Vagina (tissue), 2 donors: ENCODE measurements around the gene PHF24. TPM values are rescaled to one million over a fixed set of nuclear protein-coding genes. Genes with fewer than 3 reads are reported as not detected.
"Not testable (repeated sequence)": the region's sequence is repeated elsewhere in the genome, so short reads cannot be mapped to it uniquely, and the experiment has no call there.

Experiments
- DNase-seq, 2 donors: peaks; one replicate each; pipeline ENCODE4 v3.0.0-alpha.2; 2017; ENCODE audit errors: extremely low spot score in 2 of 2
- H3K27ac ChIP-seq: fragments of 200-600 bp; sonication (generic); one replicate; pipeline ENCODE4 v1.5.1; 2019
- H3K27me3 ChIP-seq: fragments of 200-600 bp; sonication (generic); one replicate; pipeline ENCODE4 v1.5.1; 2019
- H3K36me3 ChIP-seq, 2 donors: fragments of 200-600 bp; sonication (generic); one replicate each; pipeline ENCODE4 v1.5.1; 2017 to 2019
- H3K4me1 ChIP-seq: fragments of 200-600 bp; sonication (generic); one replicate; pipeline ENCODE4 v1.5.1; 2019
- H3K4me3 ChIP-seq, 2 donors: fragments of 200-600 bp; sonication (generic); 1 replicate in 1 of 2; 2 replicates in 1 of 2; pipeline ENCODE4 v1.5.1; 2016 to 2019
- H3K9me3 ChIP-seq: fragments of 200-600 bp; sonication (generic); one replicate; pipeline ENCODE4 v1.5.1; 2019
- POLR2A ChIP-seq, 2 donors: fragments of 450-650 bp; IDR thresholded peaks; one replicate each; pipeline ENCODE4 v1.6.1; 2017; ENCODE audit warnings: antibody characterized with exemption in 2 of 2, mild to moderate bottlenecking in 2 of 2, moderate library complexity in 2 of 2
- POLR2AphosphoS5 ChIP-seq, 2 donors: sonication (generic); formaldehyde crosslinking; IDR thresholded peaks; one replicate each; pipeline ENCODE4 v1.9.0; 2017; ENCODE audit warnings: antibody characterized with exemption in 2 of 2, mild to moderate bottlenecking in 2 of 2, low read depth in 1 of 2; ENCODE audit not compliant: insufficient read depth in 1 of 2
- intact Hi-C: fragments of 100-400 bp; cut with DNase I; formaldehyde crosslinking; loops from one replicate; pipeline ENCODE4 v1.15.1; 2023
- total RNA-seq: library from RNA; depleted of rRNA; stranded (reverse); fragments of >200 nt; gene quantifications from one replicate; pipeline ENCODE4 v1.2.3, GENCODE V29; 2016
- TF ChIP-seq, protein P1 (sequence below), 3 experiments: fragments of 450-650 bp in 2 of 3; fragments of 200-600 bp in 1 of 3; sonication (generic) in 1 of 3; IDR thresholded peaks; one replicate each; pipeline ENCODE4 v1.5.1; 2017 to 2019; ENCODE audit warnings: antibody characterized with exemption in 3 of 3, mild to moderate bottlenecking in 2 of 3, moderate library complexity in 2 of 3

Gene PHF24
- total RNA-seq, 1 donor from 2014 or later = 0.25 TPM

DNA sequence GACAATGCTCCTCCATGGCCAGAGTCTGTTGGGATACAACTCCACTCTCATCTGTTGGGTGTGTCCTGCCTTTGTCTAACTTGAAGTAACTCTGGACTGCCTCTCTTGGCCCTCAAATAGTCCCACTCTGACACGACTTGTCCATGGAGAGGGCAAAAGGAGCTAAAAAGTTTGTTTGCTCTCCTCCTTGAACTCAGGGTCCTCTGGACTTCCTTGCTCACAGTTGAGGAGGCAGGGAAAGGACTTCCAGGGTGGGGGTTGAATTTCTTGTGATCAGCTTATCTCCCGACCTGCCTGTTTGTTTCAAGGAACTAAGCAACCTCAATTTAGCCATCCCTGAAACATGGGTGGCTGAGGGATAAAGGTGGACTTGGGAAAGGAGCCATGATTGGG, 43.2 kb downstream of the PHF24 start:
- no peaks in the 10 kb centered on the region for H3K9me3 ChIP-seq
- H3K27ac ChIP-seq = peak overlapping the region; percentile 15

DNA sequence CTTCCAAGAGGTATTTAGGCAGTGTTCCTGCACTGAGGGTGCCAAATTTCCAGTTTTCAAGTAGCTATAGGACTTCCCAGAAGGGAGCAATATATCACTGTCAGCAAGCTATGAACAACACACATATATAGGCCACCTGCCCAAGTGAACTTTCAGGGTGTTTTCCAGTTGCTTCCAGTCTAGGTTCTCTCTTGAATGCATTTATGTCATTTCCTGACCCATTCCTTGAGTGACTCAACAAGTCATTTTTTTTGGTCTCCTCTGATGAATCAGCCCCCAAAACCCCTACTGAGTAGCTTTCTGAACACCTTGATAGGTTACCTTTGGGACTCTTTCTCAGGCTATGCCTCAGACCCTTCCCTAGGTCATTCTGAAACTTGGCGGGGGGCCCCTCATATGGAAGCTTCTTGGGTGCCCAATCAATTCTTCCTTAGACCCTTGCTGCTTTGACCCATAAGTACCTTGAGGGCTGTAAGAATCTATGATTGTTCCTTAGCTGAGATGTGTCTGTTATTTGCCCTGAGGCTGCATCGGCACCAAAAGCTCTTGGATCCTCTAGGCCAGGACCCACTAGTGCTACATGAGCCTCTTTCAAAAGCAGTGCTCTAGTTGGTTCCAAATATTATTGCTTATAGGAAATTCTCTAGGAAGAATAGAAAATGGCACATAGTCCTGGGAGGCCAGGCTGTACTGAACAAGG, 43.9 kb downstream of the PHF24 start:
- Histone ChIP-seq H3K9me3 (no peaks in the 10 kb centered on the region), H3K4me3 (no peak overlapping the region), H3K27me3 (no peaks in the 10 kb centered on the region), H3K36me3 (no peaks in the 10 kb centered on the region), H3K4me1 (no peaks in the 10 kb centered on the region), H3K27ac (no peak overlapping the region)
- DNase-seq = no peak
- TF ChIP-seq POLR2AphosphoS5 (IDR thresholded peaks at IDR 0.05; ENCODE audit: insufficient read depth in 1 of 2, low read depth in 1 of 2) = no peak
- TF ChIP-seq, protein P1, sequence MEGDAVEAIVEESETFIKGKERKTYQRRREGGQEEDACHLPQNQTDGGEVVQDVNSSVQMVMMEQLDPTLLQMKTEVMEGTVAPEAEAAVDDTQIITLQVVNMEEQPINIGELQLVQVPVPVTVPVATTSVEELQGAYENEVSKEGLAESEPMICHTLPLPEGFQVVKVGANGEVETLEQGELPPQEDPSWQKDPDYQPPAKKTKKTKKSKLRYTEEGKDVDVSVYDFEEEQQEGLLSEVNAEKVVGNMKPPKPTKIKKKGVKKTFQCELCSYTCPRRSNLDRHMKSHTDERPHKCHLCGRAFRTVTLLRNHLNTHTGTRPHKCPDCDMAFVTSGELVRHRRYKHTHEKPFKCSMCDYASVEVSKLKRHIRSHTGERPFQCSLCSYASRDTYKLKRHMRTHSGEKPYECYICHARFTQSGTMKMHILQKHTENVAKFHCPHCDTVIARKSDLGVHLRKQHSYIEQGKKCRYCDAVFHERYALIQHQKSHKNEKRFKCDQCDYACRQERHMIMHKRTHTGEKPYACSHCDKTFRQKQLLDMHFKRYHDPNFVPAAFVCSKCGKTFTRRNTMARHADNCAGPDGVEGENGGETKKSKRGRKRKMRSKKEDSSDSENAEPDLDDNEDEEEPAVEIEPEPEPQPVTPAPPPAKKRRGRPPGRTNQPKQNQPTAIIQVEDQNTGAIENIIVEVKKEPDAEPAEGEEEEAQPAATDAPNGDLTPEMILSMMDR (IDR thresholded peaks at IDR 0.05) = no peak
- TF ChIP-seq POLR2A (IDR thresholded peaks at IDR 0.05) = no peak
- intact Hi-C loops = no loop called here

More for the DNA sequence above, 43.2 kb downstream of the PHF24 start:
- no peak for DNase-seq
- no peak overlapping the region for H3K4me3 ChIP-seq
- no peaks in the 10 kb centered on the region for H3K4me1 ChIP-seq
- no peaks in the 10 kb centered on the region for H3K27me3 ChIP-seq
- intact Hi-C loops = no loop called here
- TF ChIP-seq POLR2AphosphoS5 (IDR thresholded peaks at IDR 0.05; ENCODE audit: insufficient read depth in 1 of 2, low read depth in 1 of 2) = no peak
- TF ChIP-seq, protein P1 (IDR thresholded peaks at IDR 0.05) = no peak
- no peak for TF ChIP-seq POLR2A (IDR thresholded peaks at IDR 0.05)
- H3K36me3 ChIP-seq = peaks cover 0 to 5% of the 10 kb centered on the region in 2 donors

DNA sequence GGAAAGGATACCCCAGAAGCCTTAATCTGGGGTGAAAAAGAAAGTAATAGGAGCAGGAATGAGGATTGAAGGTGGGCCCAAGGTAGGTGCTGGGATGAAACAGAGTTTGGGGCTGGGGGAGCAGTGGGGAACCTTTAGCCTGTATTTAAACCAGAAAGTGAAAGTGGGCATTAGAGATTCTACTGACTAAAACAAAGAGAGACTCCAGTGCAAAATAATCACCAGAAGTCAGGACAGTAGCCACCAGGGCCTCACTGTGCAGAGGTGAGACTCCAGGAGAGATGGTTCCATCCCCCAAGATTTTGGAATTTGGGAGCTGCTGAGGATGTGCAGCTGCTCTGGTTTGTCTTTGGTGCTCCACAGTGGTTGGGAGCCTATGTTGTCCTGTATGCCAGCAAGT, 44.5 kb downstream of the PHF24 start:
- Histone ChIP-seq H3K27me3 (no peaks in the 10 kb centered on the region), H3K36me3 (no peaks in the 10 kb centered on the region), H3K27ac (no peak overlapping the region), H3K4me3 (no peak overlapping the region), H3K9me3 (no peaks in the 10 kb centered on the region), H3K4me1 (no peaks in the 10 kb centered on the region)
- DNase-seq = no peak
- TF ChIP-seq, protein P1 (IDR thresholded peaks at IDR 0.05) = no peak
- TF ChIP-seq POLR2AphosphoS5 (IDR thresholded peaks at IDR 0.05; ENCODE audit: insufficient read depth in 1 of 2, low read depth in 1 of 2) (no peak), POLR2A (IDR thresholded peaks at IDR 0.05) (no peak)
- intact Hi-C loops = no loop called here

DNA sequence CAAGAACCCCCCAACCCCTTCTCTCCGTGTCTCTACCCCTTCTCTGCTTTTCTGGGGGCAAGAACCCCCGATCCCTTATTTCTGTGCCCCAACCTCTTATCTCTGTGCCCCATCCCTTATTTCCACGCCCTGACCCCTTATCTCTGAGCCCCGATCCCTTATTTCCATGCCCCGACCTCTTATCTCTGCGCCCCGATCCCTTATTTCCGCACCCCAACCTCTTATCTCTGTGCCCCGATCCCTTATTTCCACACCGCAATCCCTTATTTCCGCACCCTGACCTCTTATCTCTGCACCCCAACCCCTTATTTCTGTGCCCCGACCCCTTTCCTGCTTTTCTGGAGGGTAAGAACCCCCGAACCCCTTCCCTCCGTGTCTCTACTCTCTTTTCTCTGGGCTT, 46.2 kb downstream of the PHF24 start:
- H3K4me1 ChIP-seq, H3K27ac ChIP-seq, H3K4me3 ChIP-seq, intact Hi-C loops, H3K27me3 ChIP-seq, H3K9me3 ChIP-seq, H3K36me3 ChIP-seq, DNase-seq: not testable (repeated sequence)

DNA sequence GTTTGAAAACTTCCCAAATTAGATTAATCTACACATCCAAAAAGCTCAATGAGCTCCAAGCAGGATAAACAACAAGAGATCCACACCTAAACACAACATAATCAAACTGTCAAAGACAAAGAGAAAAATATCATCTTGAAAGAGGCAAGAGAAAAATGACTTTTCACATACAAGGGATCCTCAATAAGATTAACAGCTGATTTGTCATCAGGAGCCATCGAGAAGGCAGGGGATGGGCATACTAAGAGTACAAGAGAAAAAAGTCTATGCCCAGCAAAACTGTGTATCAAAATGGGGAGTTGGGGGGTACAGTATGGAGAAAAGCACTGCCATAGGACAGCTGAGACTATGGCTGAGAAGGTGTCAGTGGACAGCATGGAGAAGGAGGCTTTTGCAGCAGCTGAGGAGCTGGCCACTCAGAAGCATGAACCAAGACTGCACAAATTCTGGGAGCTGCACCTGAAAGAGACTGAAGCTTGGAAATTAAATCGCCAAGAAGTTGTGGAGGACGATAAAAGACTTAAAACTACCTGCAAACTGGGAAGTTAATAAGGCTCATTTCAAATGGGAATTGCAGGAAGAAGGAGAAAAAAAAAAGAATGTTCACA, 52.4 kb downstream of the PHF24 start:
- H3K4me1 ChIP-seq = no peaks in the 10 kb centered on the region
- H3K9me3 ChIP-seq = no peaks in the 10 kb centered on the region
- H3K36me3 ChIP-seq = peaks cover 0 to 17% of the 10 kb centered on the region in 2 donors
- H3K27ac ChIP-seq = no peak overlapping the region
- no peaks in the 10 kb centered on the region for H3K27me3 ChIP-seq
- intact Hi-C loops = no loop called here
- no peak for TF ChIP-seq POLR2AphosphoS5 (IDR thresholded peaks at IDR 0.05; ENCODE audit: insufficient read depth in 1 of 2, low read depth in 1 of 2)
- no peak overlapping the region for H3K4me3 ChIP-seq
- no peak for DNase-seq

DNA sequence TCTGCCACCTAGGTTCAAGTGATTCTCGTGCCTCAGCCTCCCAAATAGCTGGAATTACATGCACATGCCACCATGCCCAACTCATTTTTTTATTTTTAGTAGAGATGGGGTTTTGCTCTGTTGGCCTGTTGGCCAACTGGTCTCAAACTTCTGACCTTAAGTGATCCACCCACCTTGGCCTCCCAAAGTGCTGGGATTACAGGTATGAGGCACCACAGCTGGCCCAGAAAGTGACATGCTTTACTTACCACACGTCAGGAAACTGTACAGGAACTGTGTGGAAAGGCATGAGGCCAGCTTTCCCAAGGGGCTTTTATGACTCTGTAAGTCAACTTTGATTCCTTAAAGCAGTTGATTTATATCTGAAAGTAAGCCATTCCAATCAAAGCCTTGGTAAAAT, 56.4 kb downstream of the PHF24 start:
- H3K36me3 ChIP-seq = peaks cover 0 to 17% of the 10 kb centered on the region in 2 donors
- TF ChIP-seq POLR2AphosphoS5 (IDR thresholded peaks at IDR 0.05; ENCODE audit: insufficient read depth in 1 of 2, low read depth in 1 of 2) (no peak), POLR2A (IDR thresholded peaks at IDR 0.05) (no peak)
- TF ChIP-seq, protein P1 (IDR thresholded peaks at IDR 0.05) = no peak

DNA sequence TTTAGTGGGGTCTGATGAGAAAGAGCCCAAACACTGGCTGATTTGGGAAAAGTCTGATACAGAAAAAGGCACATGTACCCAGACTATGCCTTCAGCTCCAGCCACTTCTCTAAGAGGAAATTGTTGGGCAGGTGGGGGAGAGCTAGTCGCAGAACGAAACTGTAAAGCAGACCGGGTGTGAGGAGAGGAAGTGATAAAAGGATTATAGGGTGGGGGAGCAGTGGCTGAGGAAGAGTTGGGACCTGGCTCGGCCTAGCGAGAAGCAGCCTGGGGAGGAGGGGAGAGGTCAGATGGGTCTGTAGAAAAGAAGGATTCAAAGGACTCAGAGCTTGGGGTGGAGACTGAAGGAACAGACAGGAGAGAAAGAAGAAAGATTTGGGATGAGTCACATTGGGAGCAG, 65.4 kb downstream of the PHF24 start:
- DNase-seq, intact Hi-C loops, H3K36me3 ChIP-seq, H3K9me3 ChIP-seq, H3K27ac ChIP-seq, H3K27me3 ChIP-seq, H3K4me3 ChIP-seq: not testable (repeated sequence)
- H3K4me1 ChIP-seq = peaks cover 12% of the 10 kb centered on the region

More for the DNA sequence above, 56.4 kb downstream of the PHF24 start:
- H3K27ac ChIP-seq = no peak overlapping the region
- no peak overlapping the region for H3K4me3 ChIP-seq
- H3K9me3 ChIP-seq = no peaks in the 10 kb centered on the region
- DNase-seq = no peak
- H3K4me1 ChIP-seq = no peaks in the 10 kb centered on the region
- intact Hi-C loops = no loop called here
- H3K27me3 ChIP-seq = no peaks in the 10 kb centered on the region
